Stimulated activated CD4-positive, alpha-beta T cell treated with anti-CD3 and anti-CD28 coated beads, Interleukin-2, amount 100 ng/mL, for 48 hours (primary cell): Measurements from ENCODE around the gene MTX3.

Experiments
- DNase-seq, 2 donors: peaks; one replicate each; pipeline ENCODE4 v3.0.0-alpha.2; 2020

Gene MTX3, protein sequence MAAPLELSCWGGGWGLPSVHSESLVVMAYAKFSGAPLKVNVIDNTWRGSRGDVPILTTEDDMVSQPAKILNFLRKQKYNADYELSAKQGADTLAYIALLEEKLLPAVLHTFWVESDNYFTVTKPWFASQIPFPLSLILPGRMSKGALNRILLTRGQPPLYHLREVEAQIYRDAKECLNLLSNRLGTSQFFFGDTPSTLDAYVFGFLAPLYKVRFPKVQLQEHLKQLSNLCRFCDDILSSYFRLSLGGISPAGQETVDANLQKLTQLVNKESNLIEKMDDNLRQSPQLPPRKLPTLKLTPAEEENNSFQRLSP

DNA sequence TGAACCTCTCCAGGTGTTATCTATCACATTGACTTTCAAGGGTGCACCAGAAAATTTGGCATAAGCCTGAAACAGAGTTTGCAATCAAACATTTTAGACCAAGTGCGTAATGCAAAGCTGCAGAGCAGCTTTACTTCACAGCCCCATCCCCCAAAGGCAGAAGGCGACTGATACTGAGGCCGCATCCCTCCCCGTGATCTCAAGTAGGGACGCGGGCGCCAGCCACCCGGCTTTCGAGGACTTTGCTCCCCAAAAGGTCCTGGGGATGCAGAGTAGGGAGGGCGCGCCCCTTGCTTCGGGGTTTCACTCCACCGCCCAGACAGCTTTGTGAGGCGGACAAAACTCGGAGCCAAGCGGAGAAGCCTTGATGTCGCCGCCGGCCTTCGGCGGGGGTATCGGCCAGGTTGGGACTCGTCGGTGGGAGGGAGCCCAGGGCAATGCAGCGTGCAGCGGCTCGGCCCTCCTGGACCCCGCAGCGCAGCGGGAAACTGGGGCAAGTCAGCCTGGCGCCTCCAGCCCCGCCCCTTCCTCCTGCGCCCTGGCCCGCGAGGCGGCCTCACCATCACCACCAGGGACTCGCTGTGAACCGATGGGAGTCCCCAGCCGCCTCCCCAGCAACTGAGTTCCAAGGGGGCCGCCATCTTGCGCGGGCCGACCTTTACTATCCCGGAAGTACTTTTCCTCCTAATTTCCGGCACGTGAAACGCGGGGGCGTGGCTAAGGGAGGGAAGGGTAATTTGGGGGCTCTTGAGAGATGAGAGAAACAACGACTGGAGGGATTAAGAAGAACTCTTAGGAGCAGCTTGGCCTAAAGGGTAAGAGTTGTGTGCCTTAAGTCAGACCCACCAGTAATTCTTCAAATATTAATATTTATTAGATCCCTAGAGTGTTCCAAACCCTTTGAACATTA is at the start of gene MTX3:
TSS of gene MTX3 (minus strand) at position 665 of the 910 bp plus-strand sequence. CDS start at position 641, 24 bp downstream.
- peak; percentile 82 to 84 for DNase-seq

GRCh38 chr5:80039650-80040049 is 48.6 kb upstream of the MTX3 start:
- DNase-seq = no peak

DNA sequence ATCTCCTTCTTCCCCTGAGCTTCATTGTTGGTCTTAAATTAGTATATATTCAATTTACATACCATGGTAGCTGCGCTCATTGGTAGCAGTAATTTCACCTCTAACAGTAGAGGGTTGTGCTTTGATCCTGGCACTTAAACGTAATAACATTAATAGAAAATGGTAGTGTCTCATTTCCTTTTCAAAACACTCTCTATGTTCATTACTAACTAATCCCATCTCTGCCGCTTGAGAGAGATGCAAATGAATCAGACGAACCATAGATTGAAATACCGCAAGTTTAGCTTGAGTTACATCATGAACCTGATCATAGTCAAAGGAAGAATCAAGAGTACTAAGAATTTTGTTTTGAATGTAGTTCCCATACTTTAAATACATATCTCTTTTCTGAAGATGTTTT is 46.3 kb upstream of the MTX3 start:
- no peak for DNase-seq

- no peak for DNase-seq
Observed at GRCh38 chr5:80036615-80037014, 45.6 kb upstream of the MTX3 start.

- DNase-seq = no peak
Observed at GRCh38 chr5:80035839-80036238, 44.8 kb upstream of the MTX3 start.

DNA sequence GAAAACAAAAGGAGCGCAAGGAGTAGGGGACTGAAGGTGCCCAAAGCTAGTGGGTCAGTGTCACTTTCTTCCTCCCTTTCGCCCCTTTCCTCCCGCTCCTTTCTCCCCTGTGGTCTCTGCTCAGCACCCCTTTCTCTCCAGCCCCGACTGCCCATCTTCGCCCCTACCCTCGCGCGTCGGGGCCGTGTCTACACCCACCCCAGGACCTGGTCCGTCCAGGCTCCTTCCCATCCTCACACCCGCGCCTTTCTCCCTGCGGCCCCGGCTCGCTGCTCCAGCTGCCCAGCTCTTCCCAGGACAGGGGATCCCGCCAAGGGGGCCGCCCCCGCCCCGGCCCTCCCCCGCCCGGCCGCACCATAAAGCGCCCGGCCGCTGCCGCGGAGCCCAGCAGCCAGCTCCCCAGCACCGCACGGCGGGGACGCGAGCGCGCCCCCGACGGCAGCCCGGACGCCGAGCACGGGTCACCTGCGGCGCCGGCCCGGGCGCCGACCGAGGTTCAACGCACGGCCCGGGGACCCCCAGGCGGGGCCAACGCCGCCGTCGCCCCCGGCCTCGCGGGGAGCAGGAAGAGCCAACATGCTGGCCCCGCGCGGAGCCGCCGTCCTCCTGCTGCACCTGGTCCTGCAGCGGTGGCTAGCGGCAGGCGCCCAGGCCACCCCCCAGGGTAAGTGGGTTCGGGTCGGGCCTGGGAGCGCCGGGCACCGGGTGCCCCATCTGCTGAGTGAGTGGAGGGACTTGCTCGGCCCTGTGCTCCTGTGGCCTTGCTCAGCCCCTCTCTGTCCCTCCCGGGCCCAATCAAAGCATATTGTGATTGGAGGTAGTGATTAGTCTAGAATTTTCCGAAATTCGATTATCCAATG is 44.1 kb upstream of the MTX3 start, which contains the start of gene THBS4:
TSS of gene THBS4 (plus strand) at position 387 of the 860 bp plus-strand sequence. CDS start at position 577, 190 bp downstream.
- DNase-seq = no peak

GRCh38 chr5:80034559-80034958 is 43.5 kb upstream of the MTX3 start:
- no peak for DNase-seq

DNA sequence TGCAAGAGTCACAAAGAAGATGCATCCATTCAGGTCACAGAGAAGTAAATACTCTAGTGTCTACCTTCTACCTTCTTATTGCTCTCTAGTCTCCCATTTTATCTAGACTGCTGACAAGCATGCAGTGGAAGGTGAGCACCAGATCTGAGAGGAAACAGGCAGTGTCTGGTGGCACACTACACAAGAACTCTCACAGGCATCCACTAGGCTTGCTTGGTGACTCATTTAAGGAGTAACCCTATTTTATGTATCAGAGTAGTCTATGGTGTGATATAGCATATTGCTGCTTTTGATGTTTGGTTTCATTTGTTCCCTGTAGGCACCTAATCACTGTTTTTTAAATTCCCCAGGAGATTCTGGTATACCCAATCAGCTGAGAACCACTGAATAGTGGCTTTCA is 42.5 kb upstream of the MTX3 start:
- DNase-seq = peak in 1 of 2 donors; percentile 9

DNA sequence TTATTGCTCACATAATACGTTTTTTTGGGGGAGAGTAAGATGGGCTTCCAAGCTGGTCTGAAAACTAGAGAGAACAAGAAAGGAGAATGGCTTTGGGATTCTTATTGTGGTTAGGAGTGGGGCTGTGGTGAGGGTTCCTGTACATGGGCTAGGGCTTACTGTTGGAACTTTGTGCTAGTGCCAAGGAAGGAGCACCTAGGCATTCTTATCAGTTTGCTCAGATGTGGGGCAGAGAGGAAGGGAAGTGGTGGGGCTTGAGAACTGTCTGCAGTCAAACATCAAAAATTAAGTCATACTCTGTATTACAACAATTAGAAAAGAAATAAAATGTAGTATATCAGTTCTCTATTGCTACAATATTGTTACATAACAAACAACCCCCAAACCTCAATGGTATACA is 40.0 kb upstream of the MTX3 start:
- no peak for DNase-seq

DNA sequence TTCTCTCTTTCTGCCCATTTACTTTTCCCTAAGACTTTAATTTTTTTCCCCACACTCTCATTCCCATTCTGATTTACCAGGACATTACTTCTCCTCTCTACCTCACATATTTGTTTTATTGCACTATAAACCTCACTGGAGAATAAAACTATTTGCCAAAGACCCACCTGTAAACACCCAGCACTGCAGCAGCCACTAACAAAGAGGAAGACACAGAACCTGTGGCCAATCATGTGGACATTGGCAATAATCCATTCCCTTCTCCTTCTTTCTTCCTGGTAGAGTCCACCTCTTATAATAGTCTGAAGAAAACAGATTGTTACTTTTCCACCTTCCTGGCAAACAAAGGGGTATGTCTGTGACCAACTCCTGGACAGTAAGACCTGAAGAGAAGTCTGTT is 35.8 kb upstream of the MTX3 start:
- DNase-seq = no peak

DNA sequence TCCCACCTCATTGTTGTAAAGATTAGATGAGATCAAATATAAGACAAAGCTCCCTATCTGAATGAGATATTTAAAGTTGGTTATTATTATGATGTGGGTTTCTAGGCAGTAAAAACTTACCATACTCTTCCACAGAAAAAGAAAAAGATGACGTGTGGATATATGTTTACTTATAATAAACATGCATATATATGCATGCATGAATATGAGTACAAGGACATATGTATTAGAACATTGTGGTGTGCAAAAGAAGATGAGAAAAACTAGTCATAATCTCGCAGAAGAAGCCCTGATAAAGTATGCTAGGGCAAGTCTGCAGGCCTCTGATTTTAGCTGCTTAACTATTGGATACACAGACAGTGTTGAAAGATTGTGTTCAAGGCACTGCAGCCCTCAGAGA is 34.0 kb upstream of the MTX3 start:
- no peak for DNase-seq

GRCh38 chr5:80010754-80011392 is 19.8 kb upstream of the MTX3 start:
- DNase-seq = no peak

GRCh38 chr5:80008995-80009765 is 18.1 kb upstream of the MTX3 start:
- no peak for DNase-seq

DNA sequence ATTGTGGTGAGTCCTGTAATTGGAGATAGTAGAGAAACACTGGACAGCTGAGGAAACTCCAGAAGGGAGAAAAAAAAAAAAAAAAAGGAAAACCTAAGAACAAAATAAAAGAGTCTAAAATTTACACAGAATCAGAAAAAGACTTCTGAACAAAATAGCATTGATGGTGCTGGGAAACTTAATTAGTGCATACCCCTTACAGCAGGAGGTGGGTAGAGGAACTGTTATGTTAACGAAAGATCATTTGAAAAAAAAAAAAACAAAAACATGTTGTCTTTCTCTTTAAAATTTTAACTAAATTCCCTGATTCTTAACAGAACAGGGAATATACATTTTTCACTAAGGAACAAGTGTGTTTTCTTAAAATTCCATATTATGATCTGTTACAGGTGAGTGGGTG is 11.6 kb upstream of the MTX3 start:
- no peak for DNase-seq

DNA sequence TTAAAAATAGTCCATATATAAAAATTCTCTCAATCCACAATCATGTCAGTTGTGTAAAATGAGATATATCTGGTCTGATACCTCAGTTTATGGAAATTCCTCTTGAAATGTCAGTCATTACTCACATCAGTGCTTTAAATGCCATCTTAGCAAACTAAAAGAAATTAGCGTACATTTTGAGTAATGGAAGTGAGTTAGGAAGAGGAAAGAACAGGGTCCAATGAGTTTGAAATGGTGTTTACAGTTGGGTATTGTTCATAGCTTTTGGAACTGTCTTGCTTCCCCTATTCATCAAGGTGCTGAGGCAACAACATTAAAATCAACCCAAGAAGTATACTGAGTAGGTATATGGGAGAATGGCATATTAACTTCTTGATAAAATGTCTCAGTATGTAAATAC is 8.7 kb upstream of the MTX3 start:
- DNase-seq = no peak

GRCh38 chr5:79992891-79993657 is 2.0 kb upstream of the MTX3 start:
- no peak for DNase-seq

DNA sequence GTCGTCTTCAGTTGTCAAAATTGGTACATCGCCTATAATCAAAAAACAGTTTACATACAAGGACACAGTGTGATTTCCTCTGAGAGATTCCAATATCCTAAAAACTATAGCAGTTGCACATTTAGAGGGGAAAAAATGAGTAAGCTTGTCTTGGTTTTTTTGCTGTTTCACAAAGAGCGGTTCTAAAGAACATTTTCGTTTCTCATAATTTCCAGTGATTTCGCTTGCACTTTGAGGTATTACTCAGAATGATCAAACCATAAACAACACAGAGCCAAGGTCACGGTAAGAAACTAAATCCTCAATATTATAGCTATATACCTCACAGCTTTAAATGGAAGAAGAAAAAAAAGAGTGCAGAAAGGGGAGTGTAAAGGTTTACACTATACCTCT is 861 bp downstream of the MTX3 start:
- DNase-seq = no peak

- no peak for DNase-seq
Observed at GRCh38 chr5:79986260-79986659, 4.8 kb downstream of the MTX3 start.

DNA sequence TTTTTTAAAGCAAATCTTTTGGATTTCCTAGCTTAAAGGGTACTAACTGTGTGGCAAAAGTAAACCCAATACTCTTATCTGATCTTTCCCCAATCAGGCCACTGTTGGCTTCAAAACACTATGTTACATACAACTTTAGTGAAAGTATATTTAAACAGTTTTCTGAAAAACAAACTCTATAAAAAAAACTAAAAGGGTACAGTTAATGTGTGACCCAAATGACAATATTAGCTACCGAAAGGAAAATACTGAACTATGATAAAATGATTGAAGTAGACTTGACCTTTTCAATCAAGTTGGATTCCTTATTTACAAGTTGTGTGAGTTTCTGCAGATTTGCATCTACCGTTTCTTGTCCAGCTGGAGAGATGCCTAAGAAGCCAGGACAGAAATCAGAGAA is 5.8 kb downstream of the MTX3 start:
- no peak for DNase-seq

GRCh38 chr5:79984363-79984762 is 6.7 kb downstream of the MTX3 start:
- no peak for DNase-seq

DNA sequence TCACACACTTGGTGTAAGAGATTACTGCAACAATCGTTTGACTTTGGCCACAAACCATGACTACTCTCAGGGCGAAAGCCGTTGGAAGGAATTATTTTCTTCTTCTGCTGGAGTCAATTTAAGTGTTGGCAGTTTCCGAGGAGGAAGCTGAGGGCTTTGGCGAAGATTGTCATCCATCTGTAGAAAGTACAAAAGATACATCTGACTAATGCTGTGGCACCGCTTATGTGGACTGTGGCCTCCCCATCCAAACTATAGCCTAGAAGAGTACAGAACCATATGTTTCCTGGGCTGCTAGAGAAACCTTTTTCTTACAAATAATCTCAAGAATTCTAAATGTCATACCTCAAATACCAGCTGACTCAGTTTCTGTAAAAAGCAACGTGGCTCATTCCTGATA is 7.4 kb downstream of the MTX3 start:
- DNase-seq = no peak
